Mesothelial cell of epicardium (in vitro differentiated cells): Measurements from ENCODE around the gene DLK1. TPM values are rescaled to one million over a fixed set of nuclear protein-coding genes. Genes with fewer than 3 reads are reported as not detected.

Experiments
- DNase-seq, 2 experiments: peaks; one replicate each; pipeline ENCODE4 v3.0.0; 2021; ENCODE audit warnings: low spot score in 2 of 2; ENCODE audit not compliant: unreplicated experiment in 2 of 2
- H3K27ac Mint-ChIP-seq: 2 replicates; pipeline ENCODE4 v1.8.0; 2021; ENCODE audit warnings: mixed read lengths
- H3K27me3 Mint-ChIP-seq: 2 replicates; pipeline ENCODE4 v1.8.0; 2021; ENCODE audit warnings: low read depth, mixed read lengths
- H3K36me3 Mint-ChIP-seq: 2 replicates; pipeline ENCODE4 v1.8.0; 2021; ENCODE audit warnings: mixed read lengths
- H3K4me1 Mint-ChIP-seq: 2 replicates; pipeline ENCODE4 v1.8.0; 2021; ENCODE audit warnings: mixed read lengths
- H3K4me3 Mint-ChIP-seq: 2 replicates; pipeline ENCODE4 v1.8.0; 2021; ENCODE audit warnings: mild to moderate bottlenecking, moderate library complexity, mixed read lengths
- H3K9me3 Mint-ChIP-seq: 2 replicates; pipeline ENCODE4 v1.8.0; 2021; ENCODE audit warnings: mixed read lengths
- CTCF ChIP-seq: fragments of 200-600 bp; sonication (generic); IDR thresholded peaks from one replicate; pipeline ENCODE4 v1.5.0; 2021; ENCODE audit warnings: antibody characterized with exemption; ENCODE audit not compliant: unreplicated experiment
- total RNA-seq: library from RNA; stranded (reverse); gene quantifications from 3 replicates; pipeline ENCODE4 v1.2.1, GENCODE V29; 2021

Gene DLK1
- total RNA-seq, 1 donor from 2014 or later: 1,080 TPM

DNA sequence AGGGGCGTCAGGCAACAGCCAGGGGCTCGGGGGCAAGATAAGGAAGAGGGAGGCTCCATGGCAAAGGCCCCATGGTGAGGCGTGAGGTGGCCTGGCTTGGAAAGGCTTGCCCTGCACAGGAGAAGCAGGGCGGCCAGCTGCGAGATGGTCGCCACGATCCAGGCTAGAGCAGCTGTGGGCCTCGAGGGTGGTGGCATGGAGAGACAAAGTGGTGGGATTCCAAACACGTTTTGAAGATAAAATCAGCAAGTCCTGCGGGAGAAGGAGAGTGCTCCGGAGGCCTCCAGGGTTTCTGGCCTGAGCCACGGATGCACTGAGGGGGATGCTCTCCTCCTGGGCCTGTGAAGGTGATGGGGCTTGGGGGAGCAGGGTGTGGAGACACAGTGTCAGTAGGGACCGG, 20.5 kb upstream of the DLK1 start:
- Mint-ChIP-seq H3K27me3 (peaks cover 6% of the 10 kb centered on the region), H3K4me1 (peaks cover 35% of the 10 kb centered on the region), H3K9me3 (no peaks in the 10 kb centered on the region), H3K27ac (peak overlapping the region; percentile 17), H3K4me3 (no peak overlapping the region), H3K36me3 (no peaks in the 10 kb centered on the region)
- no peak for DNase-seq
- no peak for TF ChIP-seq CTCF

DNA sequence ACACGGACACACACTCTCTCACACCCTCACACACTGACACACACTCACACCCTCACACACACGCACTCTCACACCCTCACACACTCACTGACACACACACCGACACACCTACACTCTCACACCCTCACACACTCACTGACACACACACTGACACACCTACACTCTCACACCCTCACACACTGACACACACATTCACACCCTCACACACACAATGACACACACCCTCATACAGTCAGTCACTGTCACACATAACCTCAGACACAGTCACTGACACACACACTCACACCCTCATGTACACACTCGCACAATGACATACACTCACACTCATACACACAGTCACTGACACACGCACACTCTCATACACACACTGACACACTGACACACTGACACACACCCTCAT, 19.8 kb upstream of the DLK1 start:
- peaks cover 41% of the 10 kb centered on the region for H3K4me1 Mint-ChIP-seq
- H3K9me3 Mint-ChIP-seq: no peaks in the 10 kb centered on the region
- no peaks in the 10 kb centered on the region for H3K36me3 Mint-ChIP-seq
- TF ChIP-seq CTCF: no peak
- DNase-seq: no peak
- peak overlapping the region; percentile 2 for H3K27ac Mint-ChIP-seq
- H3K4me3 Mint-ChIP-seq: no peak overlapping the region
- H3K27me3 Mint-ChIP-seq: peaks cover 6% of the 10 kb centered on the region

- no peak overlapping the region for H3K4me3 Mint-ChIP-seq
- no peaks in the 10 kb centered on the region for H3K9me3 Mint-ChIP-seq
- peaks cover 39% of the 10 kb centered on the region for H3K4me1 Mint-ChIP-seq
- TF ChIP-seq CTCF: no peak
- H3K27me3 Mint-ChIP-seq: peaks cover 6% of the 10 kb centered on the region
- DNase-seq: peak; percentile 52 to 70
- no peaks in the 10 kb centered on the region for H3K36me3 Mint-ChIP-seq
- peak overlapping the region; percentile 59 for H3K27ac Mint-ChIP-seq
Observed at GRCh38 chr14:100708425-100709288, 18.0 kb upstream of the DLK1 start.

- H3K27me3 Mint-ChIP-seq: peaks cover 6% of the 10 kb centered on the region
- no peak for TF ChIP-seq CTCF
- peak; percentile 42 to 70 for DNase-seq
- no peaks in the 10 kb centered on the region for H3K36me3 Mint-ChIP-seq
- no peaks in the 10 kb centered on the region for H3K9me3 Mint-ChIP-seq
- H3K4me3 Mint-ChIP-seq: peak overlapping the region; percentile 61
- peak overlapping the region; percentile 94 for H3K27ac Mint-ChIP-seq
- peaks cover 32% of the 10 kb centered on the region for H3K4me1 Mint-ChIP-seq
Observed at GRCh38 chr14:100709289-100710284, 17.1 kb upstream of the DLK1 start.

- no peak overlapping the region for H3K4me3 Mint-ChIP-seq
- peaks cover 4% of the 10 kb centered on the region for H3K27me3 Mint-ChIP-seq
- H3K36me3 Mint-ChIP-seq: no peaks in the 10 kb centered on the region
- no peak for TF ChIP-seq CTCF
- peaks cover 32% of the 10 kb centered on the region for H3K4me1 Mint-ChIP-seq
- no peak for DNase-seq
- peak overlapping the region; percentile 79 for H3K27ac Mint-ChIP-seq
- no peaks in the 10 kb centered on the region for H3K9me3 Mint-ChIP-seq
Observed at GRCh38 chr14:100710391-100710790, 16.3 kb upstream of the DLK1 start.
